Thoracic aorta (tissue), 2 donors: ENCODE measurements around the gene TNFAIP8L2. TPM values are rescaled to one million over a fixed set of nuclear protein-coding genes. Genes with fewer than 3 reads are reported as not detected.

Experiments used
- ATAC-seq: fragments of 150-250 bp; one replicate; pipeline ENCODE4 v1.8.0; 2017; ENCODE audit warnings: low read depth; ENCODE audit not compliant: insufficient number of reproducible peaks, low FRiP score
- DNase-seq: peaks from one replicate; pipeline ENCODE4 v3.0.0-alpha.2; 2020; ENCODE audit warnings: low spot score
- H3K27ac ChIP-seq, 2 donors: fragments of 200-600 bp; sonication (generic); 1 replicate in 1 of 2; 2 replicates in 1 of 2; pipeline ENCODE4 v1.5.1; 2016; ENCODE audit warnings: mild to moderate bottlenecking in 2 of 2, moderate library complexity in 2 of 2
- H3K27me3 ChIP-seq: fragments of 200-600 bp; sonication (generic); replicated peaks from 2 replicates; pipeline ENCODE4 v1.6.0; 2016; ENCODE audit warnings: mild to moderate bottlenecking; ENCODE audit not compliant: insufficient read depth
- H3K36me3 ChIP-seq: fragments of 200-600 bp; sonication (generic); one replicate; pipeline ENCODE4 v1.5.1; 2016
- H3K4me1 ChIP-seq, 2 donors: fragments of 200-600 bp; sonication (generic); 1 replicate in 1 of 2; 2 replicates in 1 of 2; pipeline versions ENCODE4 v1.5.1 to v1.6.0; 2016; ENCODE audit warnings: low read depth in 2 of 2, mild to moderate bottlenecking in 1 of 2; ENCODE audit not compliant: control insufficient read depth in 1 of 2
- H3K4me3 ChIP-seq: fragments of 200-600 bp; sonication (generic); 2 replicates; pipeline ENCODE4 v1.5.1; 2016; ENCODE audit warnings: mild to moderate bottlenecking
- H3K9me3 ChIP-seq: fragments of 200-600 bp; sonication (generic); 2 replicates; pipeline ENCODE4 v1.5.1; 2016
- CTCF ChIP-seq: fragments of 200-600 bp; sonication (generic); IDR thresholded peaks from one replicate; pipeline ENCODE4 v1.5.1; 2019; ENCODE audit warnings: antibody characterized with exemption
- total RNA-seq, 2 donors: library from RNA; depleted of rRNA; stranded (reverse); fragments of >200 nt; gene quantifications; one replicate each; pipeline versions ENCODE4 v1.1.0 to v1.2.3, GENCODE V29; 2016

Gene TNFAIP8L2
- total RNA-seq, 2 donors from 2014 or later = 3.9 to 14.1 TPM

GRCh38 chr1:151143057-151143435 is 13.4 kb upstream of the TNFAIP8L2 start:
- no peaks in the 10 kb centered on the region for H3K9me3 ChIP-seq
- H3K27me3 ChIP-seq = no peaks in the 10 kb centered on the region
- TF ChIP-seq CTCF = no peak
- H3K36me3 ChIP-seq = no peaks in the 10 kb centered on the region
- DNase-seq (no peak), ATAC-seq (no peak)
- no peak overlapping the region for H3K27ac ChIP-seq
- no peak overlapping the region for H3K4me3 ChIP-seq
- peaks cover 11 to 40% of the 10 kb centered on the region in 2 donors for H3K4me1 ChIP-seq

GRCh38 chr1:151143986-151144385 is 12.5 kb upstream of the TNFAIP8L2 start:
- DNase-seq (no peak), ATAC-seq (no peak)
- H3K27me3 ChIP-seq = no peaks in the 10 kb centered on the region
- H3K27ac ChIP-seq = no peak overlapping the region
- no peak for TF ChIP-seq CTCF
- H3K9me3 ChIP-seq = no peaks in the 10 kb centered on the region
- no peak overlapping the region for H3K4me3 ChIP-seq
- peaks cover 11 to 40% of the 10 kb centered on the region in 2 donors for H3K4me1 ChIP-seq
- H3K36me3 ChIP-seq = no peaks in the 10 kb centered on the region

- H3K36me3 ChIP-seq = no peaks in the 10 kb centered on the region
- H3K4me1 ChIP-seq = peaks cover 11 to 40% of the 10 kb centered on the region in 2 donors
- H3K27ac ChIP-seq = peak overlapping the region in 1 of 2 donors; percentile 23
- ATAC-seq (no peak), DNase-seq (no peak)
- peak overlapping the region; percentile 86 for H3K4me3 ChIP-seq
- no peaks in the 10 kb centered on the region for H3K9me3 ChIP-seq
- no peak for TF ChIP-seq CTCF
- no peaks in the 10 kb centered on the region for H3K27me3 ChIP-seq
Observed at GRCh38 chr1:151144474-151145303, 11.8 kb upstream of the TNFAIP8L2 start.

- Histone ChIP-seq H3K4me1 (peaks cover 11 to 40% of the 10 kb centered on the region in 2 donors), H3K27ac (peak overlapping the region; percentile 23 to 52), H3K9me3 (no peaks in the 10 kb centered on the region), H3K36me3 (no peaks in the 10 kb centered on the region), H3K27me3 (no peaks in the 10 kb centered on the region), H3K4me3 (peak overlapping the region; percentile 86)
- TF ChIP-seq CTCF = no peak
- DNase-seq (no peak), ATAC-seq (no peak)
Observed at GRCh38 chr1:151145304-151146071, 11.0 kb upstream of the TNFAIP8L2 start.

- H3K4me1 ChIP-seq = peaks cover 11 to 40% of the 10 kb centered on the region in 2 donors
Observed at GRCh38 chr1:151146072-151146411, 10.4 kb upstream of the TNFAIP8L2 start.

More at GRCh38 chr1:151146072-151146411, 10.4 kb upstream of the TNFAIP8L2 start:
- ATAC-seq (no peak), DNase-seq (no peak)
- H3K27ac ChIP-seq = peak overlapping the region in 1 of 2 donors; percentile 26
- TF ChIP-seq CTCF = no peak
- no peaks in the 10 kb centered on the region for H3K9me3 ChIP-seq
- H3K4me3 ChIP-seq = peak overlapping the region; percentile 86
- H3K36me3 ChIP-seq = no peaks in the 10 kb centered on the region
- no peaks in the 10 kb centered on the region for H3K27me3 ChIP-seq
